ENCODE data around the gene EIPR1.

- TF ChIP-seq GABPA (IDR thresholded peaks at IDR 0.05; ENCODE audit: low read depth) = no peak
- TF ChIP-seq KAT2A (conservative IDR thresholded peaks at IDR 0.05; ENCODE audit: control insufficient read depth, low read depth, low read length) = no peak
- no peak for TF ChIP-seq POLR2A (IDR thresholded peaks at IDR 0.05; ENCODE audit: low read depth, low read length)
- no peak for TF ChIP-seq BCL11A (IDR thresholded peaks at IDR 0.05; ENCODE audit: low read depth, low read length)
- no peak for TF ChIP-seq BACH1 (IDR thresholded peaks at IDR 0.05; ENCODE audit: borderline replicate concordance)
- no peak for TF ChIP-seq PKNOX1 (IDR thresholded peaks at IDR 0.05)
Measured at GRCh38 chr2:3147651-3148530, 229.7 kb downstream of the EIPR1 start.
